Activated CD4-positive, alpha-beta T cell treated with anti-CD3 and anti-CD28 coated beads for 36 hours (primary cell): ENCODE results near the gene RAP1GAP. TPM values are rescaled to one million over a fixed set of nuclear protein-coding genes. Genes with fewer than 3 reads are reported as not detected.

Source experiments
- ATAC-seq: fragments of 200-7000 bp; cut with Tn5 transposase; one replicate; pipeline ENCODE4 v1.10.0; 2021; ENCODE audit warnings: mild to moderate bottlenecking, moderate library complexity
- CTCF ChIA-PET: fragments of 350-600 bp; sonication (Branson Sonifier 250); formaldehyde crosslinking; loops from one replicate; lab custom pipeline; 2021; ENCODE audit warnings: antibody characterized with exemption; lab: Charles Lee
- POLR2A ChIA-PET: fragments of 350-600 bp; sonication (Branson Sonifier 250); formaldehyde crosslinking; loops from one replicate; lab custom pipeline; 2021; ENCODE audit warnings: antibody characterized with exemption, inconsistent platforms; lab: Charles Lee
- DNase-seq: peaks from one replicate; pipeline ENCODE4 v3.0.0-alpha.2; 2020
- H3K27ac Mint-ChIP-seq: one replicate; pipeline ENCODE4 v1.8.0; 2021; ENCODE audit warnings: mixed read lengths
- H3K27me3 Mint-ChIP-seq: one replicate; pipeline ENCODE4 v1.8.0; 2021; ENCODE audit warnings: mixed read lengths
- H3K36me3 Mint-ChIP-seq: one replicate; pipeline ENCODE4 v1.8.0; 2021; ENCODE audit warnings: low read depth, mixed read lengths
- H3K4me1 Mint-ChIP-seq: one replicate; pipeline ENCODE4 v1.8.0; 2021; ENCODE audit warnings: mixed read lengths
- H3K4me3 Mint-ChIP-seq: one replicate; pipeline ENCODE4 v1.8.0; 2021; ENCODE audit warnings: mild to moderate bottlenecking, moderate library complexity, mixed read lengths
- H3K9me3 Mint-ChIP-seq: one replicate; pipeline ENCODE4 v1.8.0; 2021; ENCODE audit warnings: low read depth, mixed read lengths
- intact Hi-C, 2 experiments: fragments of 100-400 bp; cut with DNase I in 1 of 2; cut with micrococcal nuclease in 1 of 2; formaldehyde crosslinking; loops; one replicate each; pipeline versions ENCODE4 v1.14.2 to v1.15.1; 2022 to 2024; cut with DNase I, micrococcal nuclease
- total RNA-seq, 2 experiments: library from RNA; stranded (reverse); gene quantifications; one replicate each; pipeline ENCODE4 v1.2.3, GENCODE V29; 2021

Gene RAP1GAP
- total RNA-seq, 2 experiments from 2014 or later = 2.1 to 2.5 TPM

DNA sequence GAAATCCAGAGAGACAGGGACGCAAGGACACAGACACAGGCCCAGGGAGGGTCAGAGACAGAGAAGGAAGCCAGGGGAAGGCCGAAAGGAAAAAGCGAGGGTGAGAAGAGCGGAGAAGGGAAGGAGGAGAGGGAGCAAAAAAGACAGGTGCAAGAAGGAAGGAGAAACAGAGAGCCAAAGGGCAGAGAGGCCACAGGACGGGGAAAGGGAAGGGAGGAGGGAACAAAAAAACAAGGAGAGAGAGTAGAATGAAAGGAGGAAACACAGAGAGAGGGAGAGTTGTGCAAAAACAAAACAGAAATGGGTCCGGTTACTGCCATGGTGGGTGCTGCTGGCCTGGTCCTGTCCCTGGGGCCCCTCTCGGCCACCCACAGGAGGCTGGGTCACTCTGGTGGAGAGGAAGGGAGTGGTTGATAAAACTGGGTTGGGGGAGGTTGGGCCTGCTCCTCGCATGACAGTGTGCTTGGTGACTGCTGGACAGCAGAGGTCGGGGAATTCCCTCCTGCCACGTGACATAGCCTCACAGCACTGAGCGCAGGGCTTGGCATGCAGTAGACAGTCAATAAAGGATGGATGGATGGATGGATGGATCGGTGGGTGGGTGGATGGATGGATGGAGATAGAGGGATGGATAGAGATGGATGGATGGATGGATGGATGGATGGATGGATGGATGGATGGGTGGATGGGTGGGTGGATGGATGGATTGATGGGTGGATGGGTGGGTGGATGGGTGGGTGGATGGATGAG lies 64.8 kb downstream of the RAP1GAP start:
- Mint-ChIP-seq H3K4me1 (peaks cover 8% of the 10 kb centered on the region), H3K4me3 (no peak overlapping the region), H3K9me3 (no peaks in the 10 kb centered on the region), H3K36me3 (no peaks in the 10 kb centered on the region), H3K27me3 (peaks cover 9% of the 10 kb centered on the region), H3K27ac (no peak overlapping the region)
- ATAC-seq (no peak), DNase-seq (no peak)
- ChIA-PET POLR2A (no interaction called here), CTCF (no interaction called here)
- intact Hi-C loops = no loop called here

DNA sequence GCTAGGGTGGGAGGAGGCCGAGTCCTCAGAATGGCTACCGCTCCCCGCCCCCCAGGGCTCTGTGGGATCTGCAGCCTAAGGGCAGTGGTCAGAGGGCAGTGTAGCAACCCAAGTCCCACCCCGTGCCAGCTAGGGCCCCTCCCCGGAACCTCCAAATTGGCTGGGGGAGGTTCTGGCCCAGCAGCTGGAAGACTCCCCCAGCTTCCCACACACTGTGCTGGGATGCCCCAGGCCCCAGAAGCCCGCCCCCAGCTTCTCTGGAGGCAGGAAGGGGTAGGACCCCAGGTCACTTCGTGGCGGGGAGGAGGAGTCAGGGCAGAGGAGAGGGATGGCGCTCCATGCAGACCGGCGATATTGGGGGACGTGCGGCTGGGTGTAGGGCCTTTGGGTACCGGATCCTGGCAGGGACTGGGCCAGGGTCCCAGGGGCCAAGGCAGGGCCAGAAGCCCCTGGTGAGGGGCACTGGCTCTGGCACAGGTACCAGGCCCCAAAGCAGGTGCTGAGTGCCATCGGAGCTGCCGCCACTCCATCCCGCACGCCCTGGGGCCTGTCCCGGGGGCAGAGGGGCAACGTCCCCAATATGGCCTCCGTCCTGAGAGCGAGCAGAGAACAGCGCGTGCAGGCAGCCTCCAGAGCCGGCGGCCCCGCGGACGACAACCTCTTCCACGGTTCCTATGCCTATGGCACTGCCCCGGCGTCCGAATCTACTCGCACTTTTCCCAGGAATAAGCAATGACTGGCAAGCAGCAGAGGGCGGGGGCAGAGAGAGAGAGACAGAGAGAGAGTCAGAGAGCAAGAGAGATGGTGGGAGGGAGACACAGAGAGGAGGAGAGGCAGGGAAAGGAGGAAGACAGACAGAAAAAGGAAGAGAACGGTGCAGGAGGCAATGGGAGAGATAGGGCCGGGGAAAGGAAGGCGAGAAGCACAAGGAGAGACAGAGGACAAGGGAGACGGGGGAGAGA lies 65.7 kb downstream of the RAP1GAP start:
- Mint-ChIP-seq H3K27ac (no peak overlapping the region), H3K4me1 (peaks cover 8% of the 10 kb centered on the region), H3K9me3 (no peaks in the 10 kb centered on the region), H3K36me3 (no peaks in the 10 kb centered on the region), H3K4me3 (no peak overlapping the region), H3K27me3 (peaks cover 7% of the 10 kb centered on the region)
- POLR2A ChIA-PET = no interaction called here
- no peak for ATAC-seq
- CTCF ChIA-PET = interaction anchor here (0.6 kb wide), 1 partner anchor 12 kb away, joined by 3 read pairs; no protein-coding TSS in a partner anchor
- intact Hi-C loops = no loop called here
- no peak for DNase-seq

DNA sequence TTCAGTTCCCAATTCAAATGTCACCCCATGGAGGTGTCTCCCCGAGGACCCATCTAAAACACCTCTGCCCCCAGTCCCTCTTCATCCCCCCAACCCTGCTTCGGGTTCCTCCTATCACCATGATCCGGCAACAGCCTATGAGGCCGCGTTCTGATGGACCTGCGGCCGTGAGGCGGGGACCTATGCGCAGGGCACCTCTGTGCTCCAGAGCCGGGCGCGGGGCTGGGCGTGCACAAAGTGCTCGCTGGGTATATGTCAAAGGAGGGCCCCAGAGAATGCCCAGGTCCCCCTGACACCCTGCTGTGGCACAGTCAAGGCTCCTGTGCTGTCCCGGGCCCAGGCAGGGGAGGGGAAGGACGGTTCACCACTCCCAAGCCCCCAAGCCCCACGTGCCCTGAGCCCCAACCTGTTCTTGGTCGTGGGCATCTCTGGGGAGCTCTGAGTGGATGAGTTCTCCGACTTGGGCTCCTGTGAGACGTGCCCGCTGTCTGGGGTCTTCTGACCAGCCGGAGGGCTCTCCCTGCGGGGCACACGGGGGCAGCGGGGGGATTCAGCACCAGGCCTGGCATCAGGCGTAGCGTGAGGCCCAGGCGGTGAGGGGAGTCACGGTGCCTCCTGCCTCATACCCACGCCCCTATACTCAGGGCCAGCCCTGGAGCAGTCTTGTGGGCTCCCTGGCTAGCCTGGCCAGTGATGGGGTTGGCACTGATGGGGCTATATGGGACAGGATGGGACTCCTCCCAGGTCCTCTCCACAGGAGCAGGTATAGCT lies 67.7 kb downstream of the RAP1GAP start:
- Mint-ChIP-seq H3K36me3 (no peaks in the 10 kb centered on the region), H3K4me1 (no peaks in the 10 kb centered on the region), H3K27ac (no peak overlapping the region), H3K27me3 (no peaks in the 10 kb centered on the region), H3K4me3 (no peak overlapping the region), H3K9me3 (no peaks in the 10 kb centered on the region)
- intact Hi-C loops = no loop called here
- ATAC-seq = no peak
- ChIA-PET POLR2A (no interaction called here), CTCF (no interaction called here)
- DNase-seq = no peak

DNA sequence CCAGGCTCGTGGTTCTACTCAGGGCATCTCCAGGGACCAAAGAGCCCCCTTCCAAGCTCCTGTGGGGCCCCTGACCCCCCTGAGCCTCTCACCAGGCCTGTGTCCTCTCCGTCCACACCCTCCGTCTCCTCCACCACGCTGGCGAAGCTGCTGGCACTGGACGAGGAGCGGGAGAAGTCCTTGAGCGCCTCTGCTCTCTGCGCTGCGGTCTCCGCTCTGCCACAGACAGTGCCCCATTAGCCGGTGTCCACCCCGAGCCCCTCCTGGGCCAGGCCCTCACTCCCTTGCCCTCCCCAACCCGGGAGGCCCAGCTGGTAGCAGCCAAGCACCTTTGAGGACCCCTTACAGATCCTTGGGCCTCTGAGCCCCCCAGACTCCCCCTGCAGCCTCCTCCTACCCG lies 69.8 kb downstream of the RAP1GAP start:
- ChIA-PET CTCF (interaction anchor here (1.0 kb wide), 1 partner anchor 375 kb away, joined by 3 read pairs; no protein-coding TSS in a partner anchor), POLR2A (no interaction called here)
- Mint-ChIP-seq H3K36me3 (no peaks in the 10 kb centered on the region), H3K4me1 (no peaks in the 10 kb centered on the region), H3K4me3 (no peak overlapping the region), H3K27me3 (no peaks in the 10 kb centered on the region), H3K27ac (no peak overlapping the region), H3K9me3 (no peaks in the 10 kb centered on the region)
- ATAC-seq (no peak), DNase-seq (no peak)
- intact Hi-C loops = no loop called here

- Mint-ChIP-seq H3K27ac (no peak overlapping the region), H3K36me3 (no peaks in the 10 kb centered on the region), H3K27me3 (no peaks in the 10 kb centered on the region), H3K4me3 (no peak overlapping the region), H3K9me3 (no peaks in the 10 kb centered on the region), H3K4me1 (no peaks in the 10 kb centered on the region)
- no peak for ATAC-seq
- POLR2A ChIA-PET = no interaction called here
- intact Hi-C loops = no loop called here
- DNase-seq = no peak
- CTCF ChIA-PET = interaction anchor here (1.0 kb wide), 1 partner anchor 374 kb away, joined by 3 read pairs; no protein-coding TSS in a partner anchor
These were observed 70.3 kb downstream of the RAP1GAP start for GRCh38 chr1:21598904-21599303.

DNA sequence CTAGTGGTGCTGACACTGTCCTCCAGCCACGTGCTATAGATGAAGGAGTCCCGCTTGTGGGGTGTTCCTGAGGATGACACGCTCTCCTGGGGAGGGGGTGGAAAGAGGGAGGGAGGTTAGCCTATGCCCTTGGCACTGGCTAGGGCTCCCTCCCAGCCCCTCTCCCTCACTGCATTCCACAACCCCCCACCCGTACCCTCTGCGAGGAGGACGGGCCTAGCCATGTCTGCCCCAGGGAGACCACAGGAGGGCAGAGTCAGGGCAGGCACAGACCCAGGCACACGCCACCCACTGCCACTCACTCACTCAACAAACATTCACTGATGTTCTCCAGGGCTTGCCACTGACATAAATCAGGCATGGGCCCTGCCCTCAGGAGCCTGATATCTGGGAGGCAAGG lies 70.7 kb downstream of the RAP1GAP start:
- Mint-ChIP-seq H3K4me3 (no peak overlapping the region), H3K36me3 (no peaks in the 10 kb centered on the region), H3K9me3 (no peaks in the 10 kb centered on the region), H3K4me1 (no peaks in the 10 kb centered on the region), H3K27me3 (no peaks in the 10 kb centered on the region), H3K27ac (no peak overlapping the region)
- CTCF ChIA-PET = interaction anchor here (1.0 kb wide), 1 partner anchor 374 kb away, joined by 3 read pairs; no protein-coding TSS in a partner anchor
- intact Hi-C loops = no loop called here
- POLR2A ChIA-PET = no interaction called here
- DNase-seq (no peak), ATAC-seq (no peak)

DNA sequence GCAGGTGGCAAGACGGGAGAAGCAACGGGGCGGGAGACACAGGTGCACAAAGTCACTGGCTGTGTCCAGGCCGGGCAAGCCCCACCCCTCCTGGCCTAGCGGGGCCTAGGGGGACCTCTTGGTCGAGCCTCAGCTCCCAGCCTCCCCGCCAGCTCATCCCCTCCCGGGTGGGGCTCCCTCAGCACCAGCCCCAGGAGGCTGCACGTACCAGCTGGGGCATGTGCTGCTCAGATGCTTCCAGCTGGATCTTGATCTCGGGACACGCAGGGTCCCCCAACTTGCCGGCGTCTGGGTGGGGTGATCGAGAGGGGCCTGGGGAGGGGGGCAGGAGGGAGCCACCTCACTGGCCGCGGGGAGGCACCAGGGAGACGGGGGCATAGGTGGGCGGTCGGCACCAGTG lies 71.4 kb downstream of the RAP1GAP start:
- H3K27ac Mint-ChIP-seq = no peak overlapping the region
- peaks cover under 1% of the 10 kb centered on the region for H3K27me3 Mint-ChIP-seq
- ChIA-PET CTCF (no interaction called here), POLR2A (no interaction called here)
- DNase-seq (no peak), ATAC-seq (no peak)
- no peak overlapping the region for H3K4me3 Mint-ChIP-seq
- H3K9me3 Mint-ChIP-seq = no peaks in the 10 kb centered on the region
- intact Hi-C loops = no loop called here
- H3K36me3 Mint-ChIP-seq = no peaks in the 10 kb centered on the region
- H3K4me1 Mint-ChIP-seq = no peaks in the 10 kb centered on the region

DNA sequence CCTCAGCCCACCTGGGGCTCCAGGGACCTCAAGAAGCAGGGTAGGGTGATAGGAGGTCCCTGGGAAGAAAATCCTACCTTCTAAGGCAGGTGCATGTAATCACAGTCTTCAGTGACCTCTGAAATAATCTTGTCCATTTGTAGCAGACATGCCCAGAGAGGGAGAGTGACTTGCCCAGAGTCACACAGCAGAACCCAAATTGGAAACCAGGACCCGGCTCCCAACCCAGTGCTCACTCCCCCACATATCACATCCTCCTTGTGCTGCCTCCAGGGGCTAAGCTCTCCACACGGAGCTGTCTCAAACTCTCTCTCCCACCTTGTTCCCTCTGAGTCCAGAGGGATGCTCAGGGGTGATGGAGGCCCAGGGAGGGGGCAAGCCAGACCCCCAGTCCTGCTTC lies 72.5 kb downstream of the RAP1GAP start:
- Mint-ChIP-seq H3K36me3 (no peaks in the 10 kb centered on the region), H3K9me3 (no peaks in the 10 kb centered on the region), H3K4me3 (no peak overlapping the region), H3K4me1 (no peaks in the 10 kb centered on the region), H3K27me3 (peaks cover 2% of the 10 kb centered on the region), H3K27ac (no peak overlapping the region)
- ChIA-PET CTCF (interaction anchor here (0.7 to 1.4 kb wide), 4 partner anchors 13 to 880 kb away, joined by 3 to 4 read pairs (median 4); no protein-coding TSS in a partner anchor), POLR2A (interaction anchor here (0.6 kb wide), 1 partner anchor 78 kb away, joined by 3 read pairs; no protein-coding TSS in a partner anchor)
- intact Hi-C loops = no loop called here
- DNase-seq (no peak), ATAC-seq (no peak)

GRCh38 chr1:21596174-21596573 lies 73.0 kb downstream of the RAP1GAP start:
- Mint-ChIP-seq H3K4me3 (no peak overlapping the region), H3K9me3 (no peaks in the 10 kb centered on the region), H3K27me3 (peaks cover 2% of the 10 kb centered on the region), H3K27ac (no peak overlapping the region), H3K36me3 (no peaks in the 10 kb centered on the region), H3K4me1 (no peaks in the 10 kb centered on the region)
- CTCF ChIA-PET = interaction anchor here (0.6 to 1.4 kb wide), 8 partner anchors 14 to 880 kb away, joined by 3 to 8 read pairs (median 3); no protein-coding TSS in a partner anchor
- POLR2A ChIA-PET = interaction anchor here (0.6 kb wide), 1 partner anchor 78 kb away, joined by 3 read pairs; no protein-coding TSS in a partner anchor
- no peak for DNase-seq
- intact Hi-C loops = no loop called here
- ATAC-seq = no peak

DNA sequence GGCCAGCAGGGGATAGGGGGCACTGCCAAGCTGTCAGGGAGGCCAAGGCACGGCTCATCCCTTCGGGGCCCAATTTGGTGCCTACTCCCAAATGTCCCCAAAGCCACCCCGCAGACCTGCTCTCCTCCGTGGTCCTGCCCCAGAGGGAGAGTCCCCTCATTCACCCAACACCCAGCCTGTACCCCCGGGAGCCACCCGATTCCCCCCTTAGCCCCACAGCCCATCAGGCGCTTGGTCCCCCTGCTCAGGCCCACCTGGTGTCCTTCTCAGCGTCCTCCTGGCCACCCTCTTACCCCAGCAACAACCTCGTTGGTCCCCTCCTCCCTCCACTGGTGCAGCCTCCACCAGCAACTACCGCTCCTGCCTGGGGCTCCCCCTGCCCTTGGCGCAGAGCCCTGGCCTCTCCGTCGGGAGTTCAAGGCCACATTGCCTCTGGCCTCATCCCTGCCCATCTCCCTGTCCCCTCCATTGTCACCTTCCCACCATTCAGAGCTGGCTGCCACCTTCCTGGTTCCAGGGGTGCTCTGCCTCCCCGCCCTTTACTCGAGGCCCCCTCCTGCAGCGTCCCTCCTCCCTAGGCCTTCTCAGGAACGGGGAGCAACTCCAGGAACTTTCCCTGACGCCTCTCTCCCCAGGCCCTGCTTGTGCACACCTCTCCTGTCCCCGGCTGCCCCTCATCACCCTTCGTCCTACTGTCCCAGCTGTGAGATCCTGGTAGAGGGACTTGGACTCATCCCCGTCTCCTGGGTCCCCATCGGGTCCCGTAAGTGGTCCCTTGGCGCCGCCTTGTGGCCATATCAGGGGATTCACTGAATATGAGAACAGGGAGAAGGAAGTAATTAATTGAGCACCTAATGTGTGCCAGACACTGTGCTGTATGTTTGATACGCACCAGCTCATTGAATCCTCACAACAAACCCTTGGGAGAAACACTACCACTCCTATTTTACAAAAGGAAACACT lies 73.9 kb downstream of the RAP1GAP start:
- CTCF ChIA-PET = interaction anchor here (0.7 to 1.4 kb wide), 7 partner anchors 15 to 105 kb away, joined by 3 to 8 read pairs (median 4); no protein-coding TSS in a partner anchor

More for the DNA sequence above, 73.9 kb downstream of the RAP1GAP start:
- H3K4me1 Mint-ChIP-seq = peaks cover 5% of the 10 kb centered on the region
- peaks cover 2% of the 10 kb centered on the region for H3K27me3 Mint-ChIP-seq
- no peak overlapping the region for H3K27ac Mint-ChIP-seq
- DNase-seq = peak; percentile 85
- H3K36me3 Mint-ChIP-seq = no peaks in the 10 kb centered on the region
- ATAC-seq = peak; percentile 71
- no peaks in the 10 kb centered on the region for H3K9me3 Mint-ChIP-seq
- POLR2A ChIA-PET = interaction anchor here (0.6 kb wide), 1 partner anchor 192 kb away, joined by 3 read pairs; no protein-coding TSS in a partner anchor
- no peak overlapping the region for H3K4me3 Mint-ChIP-seq
- intact Hi-C loops = loop anchor here in 1 of 2 experiments (1.0 kb wide), 3 partner anchors 64 to 369 kb away; partner anchors contain the start of gene ALPL
